ENCODE measurements around the gene CABCOCO1. TPM values are rescaled to one million over a fixed set of nuclear protein-coding genes. Genes with fewer than 3 reads are reported as not detected.

The CABCOCO1 gene
- total RNA-seq, 1 donor from 2014 or later: not detected

GRCh38 chr10:61746377-61746776 is 83.6 kb downstream of the CABCOCO1 start:
- ATAC-seq (no peak), DNase-seq (ENCODE audit: missing footprints) (no peak)
- intact Hi-C loops (cut with DNase I): no loop called here

- ATAC-seq (no peak), DNase-seq (ENCODE audit: missing footprints) (no peak)
- intact Hi-C loops (cut with DNase I): no loop called here
Measured at GRCh38 chr10:61747307-61747706, 84.6 kb downstream of the CABCOCO1 start.

- ATAC-seq: no peak
- intact Hi-C loops (cut with DNase I): no loop called here
Measured at GRCh38 chr10:61749291-61749690, 86.6 kb downstream of the CABCOCO1 start.

GRCh38 chr10:61750943-61751471 is 88.3 kb downstream of the CABCOCO1 start:
- DNase-seq (ENCODE audit: missing footprints): peak; percentile 73
- intact Hi-C loops (cut with DNase I): loop anchor here (5.0 kb wide), 1 partner anchor 496 kb away; no protein-coding TSS in a partner anchor
- ATAC-seq: peak; percentile 72

More at GRCh38 chr10:61749291-61749690, 86.6 kb downstream of the CABCOCO1 start:
- DNase-seq (ENCODE audit: missing footprints): no peak

- ATAC-seq (no peak), DNase-seq (ENCODE audit: missing footprints) (no peak)
- intact Hi-C loops (cut with DNase I): loop anchor here (5.0 kb wide), 1 partner anchor 496 kb away; no protein-coding TSS in a partner anchor
Measured at GRCh38 chr10:61751599-61751998, 88.9 kb downstream of the CABCOCO1 start.

GRCh38 chr10:61752111-61753011 is 89.6 kb downstream of the CABCOCO1 start:
- intact Hi-C loops (cut with DNase I): loop anchor here (5.0 kb wide), 1 partner anchor 495 kb away; no protein-coding TSS in a partner anchor
- ATAC-seq: no peak
- no peak for DNase-seq (ENCODE audit: missing footprints)

GRCh38 chr10:61753453-61753852 is 90.7 kb downstream of the CABCOCO1 start:
- DNase-seq (ENCODE audit: missing footprints) (no peak), ATAC-seq (no peak)
- intact Hi-C loops (cut with DNase I): loop anchor here (5.0 kb wide), 1 partner anchor 494 kb away; no protein-coding TSS in a partner anchor

- intact Hi-C loops (cut with DNase I): loop anchor here (5.0 kb wide), 1 partner anchor 492 kb away; no protein-coding TSS in a partner anchor
- ATAC-seq: no peak
- DNase-seq (ENCODE audit: missing footprints): no peak
Measured at GRCh38 chr10:61754587-61755550, 92.1 kb downstream of the CABCOCO1 start.

GRCh38 chr10:61757001-61757400 is 94.3 kb downstream of the CABCOCO1 start:
- intact Hi-C loops (cut with DNase I): no loop called here

GRCh38 chr10:61757525-61758397 is 95.0 kb downstream of the CABCOCO1 start:
- no peak for ATAC-seq
- no peak for DNase-seq (ENCODE audit: missing footprints)
- intact Hi-C loops (cut with DNase I): no loop called here

More at GRCh38 chr10:61757001-61757400, 94.3 kb downstream of the CABCOCO1 start:
- DNase-seq (ENCODE audit: missing footprints) (no peak), ATAC-seq (no peak)

GRCh38 chr10:61758433-61758832 is 95.7 kb downstream of the CABCOCO1 start:
- intact Hi-C loops (cut with DNase I): no loop called here

GRCh38 chr10:61759751-61760150 is 97.0 kb downstream of the CABCOCO1 start:
- intact Hi-C loops (cut with DNase I): no loop called here
- DNase-seq (ENCODE audit: missing footprints) (no peak), ATAC-seq (no peak)

More at GRCh38 chr10:61758433-61758832, 95.7 kb downstream of the CABCOCO1 start:
- DNase-seq (ENCODE audit: missing footprints) (no peak), ATAC-seq (no peak)

- DNase-seq (ENCODE audit: missing footprints) (no peak), ATAC-seq (no peak)
- intact Hi-C loops (cut with DNase I): no loop called here
Measured at GRCh38 chr10:61760943-61761824, 98.5 kb downstream of the CABCOCO1 start.

GRCh38 chr10:61761825-61762217 is 99.1 kb downstream of the CABCOCO1 start:
- ATAC-seq (no peak), DNase-seq (ENCODE audit: missing footprints) (no peak)
- intact Hi-C loops (cut with DNase I): no loop called here

GRCh38 chr10:61763778-61764177 is 101.0 kb downstream of the CABCOCO1 start:
- ATAC-seq (no peak), DNase-seq (ENCODE audit: missing footprints) (no peak)
- intact Hi-C loops (cut with DNase I): no loop called here

- ATAC-seq (no peak), DNase-seq (ENCODE audit: missing footprints) (no peak)
- intact Hi-C loops (cut with DNase I): no loop called here
Measured at GRCh38 chr10:61764486-61764885, 101.8 kb downstream of the CABCOCO1 start.

Data from Right ventricle myocardium inferior (tissue), 1 donor.